Tongue (tissue), 2 donors: ENCODE data around the gene DOP1A. TPM values are rescaled to one million over a fixed set of nuclear protein-coding genes. Genes with fewer than 3 reads are reported as not detected.

Source experiments
- DNase-seq: peaks from one replicate; pipeline ENCODE4 v3.0.0-alpha.2; 2015
- total RNA-seq: library from RNA; depleted of rRNA; stranded (reverse); fragments of >200 nt; gene quantifications from one replicate; pipeline ENCODE4 v1.2.3, GENCODE V29; 2014

The DOP1A gene
- 55.4 TPM for total RNA-seq

DNA sequence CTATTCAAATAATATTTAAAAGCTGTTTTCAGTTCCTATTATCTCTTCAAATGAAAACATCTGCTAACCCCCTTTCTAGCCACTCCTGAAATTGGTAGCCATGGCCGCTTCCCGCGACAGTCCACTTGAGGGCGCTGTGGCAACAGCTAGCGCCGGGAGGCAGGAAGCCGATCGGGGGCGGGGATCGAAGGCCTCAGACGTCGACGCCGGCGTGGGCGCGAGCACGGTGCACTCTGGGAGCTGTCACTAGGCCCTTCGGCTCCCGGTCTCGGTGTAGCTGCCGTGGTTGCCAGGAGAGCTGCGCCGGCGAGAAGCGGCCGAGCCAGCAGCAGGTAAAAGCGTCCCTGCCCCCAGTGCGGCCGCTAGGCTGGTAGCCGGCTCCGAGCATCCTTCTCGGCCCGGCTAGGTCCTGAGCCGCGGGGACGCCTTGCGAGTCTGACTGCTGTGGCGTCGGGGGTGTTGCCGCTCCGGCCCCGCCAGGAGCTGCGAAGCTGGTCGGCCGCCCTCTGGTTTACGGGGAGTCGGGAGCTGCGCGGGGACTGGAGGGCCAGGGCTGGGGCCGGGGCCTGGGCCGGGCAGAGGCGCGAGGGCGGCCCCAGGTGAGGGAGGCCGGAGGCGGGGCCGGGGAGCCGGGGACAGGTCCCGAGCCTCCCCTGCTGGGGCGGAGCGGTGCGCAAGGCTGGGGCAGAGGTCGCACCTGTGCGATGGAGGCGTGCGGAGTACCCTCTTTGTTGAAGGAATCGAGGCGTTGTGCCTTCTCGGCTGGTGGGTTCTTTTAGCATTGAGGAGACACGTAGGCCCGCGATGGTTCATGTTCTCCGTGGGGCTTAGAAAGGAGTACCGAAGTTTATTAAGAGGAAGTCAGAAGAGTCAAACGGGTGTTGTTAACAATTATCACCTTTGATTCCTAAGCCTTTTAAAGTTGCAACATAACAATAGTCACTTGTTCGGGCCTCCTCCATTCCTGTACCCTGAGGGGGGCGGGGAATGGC, at the start of gene DOP1A:
TSS of gene DOP1A (plus strand) at position 224 of the 992 bp plus-strand sequence. CDS start 29,307 bp downstream, outside the sequence.
- DNase-seq, result peak; percentile 98

DNA sequence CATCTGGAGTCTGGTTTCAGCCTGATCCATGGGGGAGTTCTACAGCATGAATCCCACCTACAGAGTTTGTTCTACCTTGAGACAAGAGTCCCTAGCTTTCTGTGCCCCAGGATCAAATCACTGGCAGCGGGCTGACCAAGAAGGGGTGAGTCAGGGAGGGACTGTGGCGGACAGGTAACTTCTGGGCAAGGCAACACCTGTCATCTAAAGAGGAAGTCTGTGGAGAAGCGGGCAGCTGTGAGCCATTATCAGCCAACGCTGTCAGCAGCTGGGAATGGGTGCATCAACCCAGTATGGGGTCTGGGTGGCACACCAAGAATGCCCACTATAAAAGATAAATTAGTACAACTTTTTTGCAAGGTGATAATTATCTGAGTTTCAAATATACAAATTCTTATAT, 47.7 kb upstream of the DOP1A start:
- peak; percentile 9 for DNase-seq

GRCh38 chr6:83031689-83032088, 35.8 kb upstream of the DOP1A start:
- DNase-seq, result no peak

DNA sequence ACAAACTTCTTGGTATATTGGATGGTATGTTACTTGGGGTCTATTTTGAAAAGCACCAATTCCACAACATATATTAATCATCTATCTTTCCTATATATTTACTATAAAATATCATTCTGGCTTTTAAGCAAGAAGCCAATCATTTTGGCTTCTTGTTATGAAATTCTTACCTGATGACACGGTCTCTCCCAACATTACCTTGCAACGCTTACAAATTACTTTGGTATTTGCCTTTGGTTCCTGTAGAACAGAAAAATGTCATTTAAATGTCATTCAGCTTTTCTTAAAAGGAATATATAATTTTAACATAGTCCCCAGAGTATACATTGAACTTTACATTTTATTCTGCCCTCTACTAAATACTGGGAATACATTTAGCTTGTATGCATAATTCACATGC, 29.2 kb upstream of the DOP1A start:
- no peak for DNase-seq

DNA sequence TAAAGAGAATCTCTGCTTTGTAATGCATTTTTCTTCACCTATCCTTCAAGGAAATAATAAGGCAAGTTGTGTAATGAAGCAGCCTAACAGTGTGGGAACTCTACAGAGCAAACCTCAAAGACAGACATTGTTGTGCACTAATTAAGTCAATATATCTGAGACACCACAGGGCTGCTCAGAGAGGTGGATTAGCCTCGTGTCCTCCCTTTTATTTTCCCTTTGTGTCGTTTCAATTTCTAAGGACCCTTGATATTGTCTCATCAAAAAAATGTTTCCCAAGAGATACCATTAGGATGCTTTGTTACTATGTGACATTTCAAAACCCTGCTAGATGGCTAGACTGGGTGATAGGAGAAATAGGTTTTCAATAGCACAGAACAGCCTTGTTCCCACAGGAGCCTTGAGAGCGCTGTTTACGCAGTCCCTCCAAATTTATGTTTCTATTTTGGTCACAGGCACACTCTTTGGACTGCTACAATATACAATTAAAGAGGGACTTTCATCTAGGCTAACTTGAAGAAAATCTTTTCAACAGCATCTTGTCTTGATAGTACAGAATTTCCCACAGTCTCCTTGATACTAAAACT, 24.9 kb upstream of the DOP1A start:
- no peak for DNase-seq

DNA sequence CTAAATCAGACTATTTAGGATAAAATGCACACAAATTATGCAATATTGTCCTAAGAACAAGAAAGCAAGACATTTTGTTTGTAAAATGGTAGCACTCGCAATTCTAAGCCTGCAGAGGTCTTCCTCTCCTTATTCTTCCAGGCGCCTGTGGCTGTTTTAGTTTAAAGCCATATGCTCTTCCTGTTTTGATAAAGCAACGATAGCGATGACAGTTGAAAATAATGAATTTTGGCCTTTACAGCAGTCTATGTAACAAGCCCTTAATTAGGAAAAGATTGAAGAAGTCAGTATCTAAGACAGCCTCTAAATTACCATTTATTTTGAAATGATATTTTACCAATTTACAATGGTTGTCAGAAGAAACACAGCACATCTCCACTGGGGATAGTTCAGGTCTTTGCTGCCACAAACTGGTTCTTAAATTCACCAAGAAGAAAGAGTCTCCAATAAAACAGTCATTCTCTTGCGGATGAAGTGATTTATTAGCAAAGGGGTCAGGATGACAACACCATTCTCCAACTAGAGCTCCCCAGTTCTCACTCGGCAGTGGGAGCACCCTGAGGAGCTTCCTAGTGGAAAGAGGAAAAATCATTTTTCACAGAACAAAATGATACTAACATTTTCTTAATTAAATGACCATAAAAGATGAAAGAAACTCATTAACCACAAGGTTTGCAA, 23.2 kb upstream of the DOP1A start:
- no peak for DNase-seq

DNA sequence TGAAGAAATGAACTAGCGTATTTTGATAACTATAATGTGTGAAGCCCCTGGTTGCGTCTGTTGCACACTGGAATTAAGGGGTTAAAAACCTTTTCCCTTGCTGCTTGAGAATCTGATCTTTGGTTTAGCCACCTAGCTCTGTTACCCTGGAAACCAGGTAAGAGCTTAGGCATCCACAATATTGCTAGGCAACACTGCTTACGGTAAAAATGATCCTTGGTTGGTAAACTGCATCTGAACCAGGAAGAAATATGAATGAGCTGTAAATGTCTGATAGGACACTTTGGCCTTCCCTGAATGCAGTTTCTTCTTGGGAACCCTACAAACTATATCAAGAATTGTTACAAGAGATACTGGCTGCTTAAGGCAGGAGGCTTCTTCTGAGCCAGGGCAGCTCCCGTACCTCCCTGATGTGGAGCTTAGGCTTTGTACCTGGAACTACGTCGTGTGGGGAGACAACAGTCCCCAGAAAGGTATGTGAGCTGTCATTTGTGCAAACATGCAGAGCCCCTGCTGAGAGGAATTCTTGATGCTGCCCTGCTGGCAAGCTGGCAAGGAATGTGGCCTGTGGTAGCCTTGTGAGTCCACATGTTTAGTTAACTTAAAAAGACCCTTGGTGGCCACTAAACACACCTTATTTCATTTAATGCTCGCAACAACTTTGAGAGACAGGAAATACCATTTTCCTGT, 20.3 kb upstream of the DOP1A start:
- no peak for DNase-seq

DNA sequence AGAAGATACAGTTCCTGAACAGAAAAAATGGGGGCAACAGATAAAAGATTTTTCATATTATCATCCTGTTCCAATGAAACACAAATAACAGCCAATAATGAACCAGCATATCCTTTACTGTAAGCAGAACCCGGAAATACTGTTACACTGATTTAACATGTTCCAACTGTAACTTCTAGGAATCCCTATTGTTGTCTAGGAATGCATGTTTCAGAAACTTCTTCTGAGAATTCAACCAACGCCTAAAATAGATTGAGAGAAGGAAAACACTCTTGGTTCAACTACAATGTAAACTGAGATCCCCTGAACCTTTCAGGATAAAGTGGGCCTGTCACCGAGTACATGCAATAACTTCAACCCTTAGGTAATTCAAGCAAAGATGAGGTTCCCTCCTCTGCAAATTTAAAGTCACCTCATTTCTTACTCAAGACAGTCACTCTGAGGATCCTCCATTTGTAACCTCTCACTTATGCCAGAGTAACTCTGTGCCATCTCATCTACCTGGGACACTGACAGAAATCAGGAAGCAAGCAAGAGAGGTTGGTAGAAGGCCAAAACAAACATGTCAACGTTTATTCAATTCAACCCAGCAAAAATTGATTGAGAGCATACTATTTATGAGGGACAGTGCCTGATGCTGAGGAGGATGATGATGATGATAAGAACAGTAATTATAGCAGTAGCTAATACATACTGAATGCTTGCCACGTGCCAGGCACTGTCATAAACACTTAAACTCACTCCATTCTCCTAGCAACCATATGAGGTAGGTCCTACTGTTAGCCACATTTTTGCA, 15.9 kb upstream of the DOP1A start:
- no peak for DNase-seq

DNA sequence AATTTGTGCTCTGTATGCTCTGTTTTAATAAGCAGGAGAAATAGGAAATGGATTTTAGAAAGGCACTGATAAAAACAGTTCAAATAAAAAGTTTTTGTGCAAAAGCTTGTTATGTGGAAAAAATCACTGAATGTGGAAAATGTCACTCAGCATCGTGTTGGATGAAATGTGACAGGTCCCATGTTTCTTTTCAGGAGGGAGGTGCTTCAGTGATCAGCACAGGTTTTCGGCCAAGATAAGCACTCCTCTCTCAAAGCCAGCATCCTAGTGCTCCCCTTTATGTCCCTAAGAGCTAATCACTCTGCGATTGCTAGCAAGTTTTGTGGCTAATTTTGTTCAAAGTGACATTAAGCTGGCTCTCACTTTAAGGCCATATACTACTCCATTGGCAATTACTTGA, 13.8 kb upstream of the DOP1A start:
- DNase-seq, result no peak

DNA sequence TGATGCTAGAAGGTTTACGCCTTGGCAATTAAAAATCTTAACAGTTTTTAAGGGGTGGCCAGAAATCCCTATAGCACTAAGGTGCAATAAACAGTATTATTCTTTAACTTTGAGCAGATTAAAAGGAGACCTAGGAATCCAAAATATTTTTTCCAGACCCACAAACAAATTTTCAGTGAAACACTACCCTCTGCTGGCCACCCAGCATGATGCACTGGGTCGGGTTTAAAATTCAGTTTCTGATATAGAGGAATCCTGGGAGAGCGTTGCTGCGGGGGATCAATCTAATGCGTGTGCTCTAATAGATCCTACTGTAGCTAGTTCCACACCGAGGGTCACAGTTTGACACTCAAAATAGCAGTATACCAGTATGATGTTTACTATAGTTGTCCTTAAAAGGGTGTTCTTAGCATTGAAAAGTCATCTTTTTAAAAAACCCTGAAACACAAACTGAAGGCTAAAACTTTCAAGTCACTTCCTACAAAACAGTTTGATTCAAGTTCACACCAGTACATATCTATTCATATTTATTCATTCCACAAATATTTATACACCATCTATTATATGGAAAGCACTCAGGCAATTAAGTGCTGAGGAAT, 12.0 kb upstream of the DOP1A start:
- DNase-seq, result peak; percentile 80

GRCh38 chr6:83057705-83058321, 9.7 kb upstream of the DOP1A start:
- DNase-seq, result peak; percentile 71

DNA sequence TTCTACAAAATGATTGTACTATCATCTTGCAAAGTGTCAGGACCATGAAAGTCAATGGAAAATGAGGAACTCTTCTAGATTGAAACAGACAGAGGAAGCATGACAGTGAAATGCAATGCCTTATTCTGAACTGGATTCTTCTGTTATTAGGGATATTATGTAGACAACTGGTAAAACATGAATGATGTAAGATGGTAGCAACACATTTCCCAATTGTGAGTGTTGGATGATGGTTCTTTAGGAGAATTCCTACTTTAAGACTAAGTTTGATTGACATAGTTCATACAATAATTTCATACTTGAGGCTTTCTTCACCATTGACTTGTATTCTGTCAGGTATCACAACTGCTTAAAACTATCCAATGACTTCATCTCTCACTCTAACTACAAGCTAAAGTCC, 6.3 kb upstream of the DOP1A start:
- no peak for DNase-seq

DNA sequence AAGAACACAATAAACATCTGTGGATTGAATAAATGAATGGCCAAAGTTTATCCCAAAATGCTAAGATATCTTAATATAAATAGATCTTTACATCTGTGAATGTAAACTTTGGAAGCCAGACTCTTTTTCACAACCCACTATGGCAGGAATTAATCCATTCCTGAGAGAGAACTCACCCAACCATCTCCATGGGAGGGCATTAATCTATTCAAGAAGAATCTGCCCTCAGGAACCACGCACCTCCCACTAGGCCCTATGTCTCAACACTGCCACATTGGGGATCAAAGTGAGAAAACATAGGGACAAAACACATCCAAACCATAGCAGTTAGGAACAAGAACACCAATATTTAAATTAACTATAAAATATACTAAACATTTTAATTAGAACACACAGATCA, 5.2 kb upstream of the DOP1A start:
- no peak for DNase-seq

GRCh38 chr6:83065511-83066192, 1.8 kb upstream of the DOP1A start, which contains the start of gene UBE3D:
Gene UBE3D (minus strand): TSS chr6:83065841. CDS start chr6:83065718, 123 bp downstream.
- peak; percentile 93 for DNase-seq

- DNase-seq, result no peak
Measured at GRCh38 chr6:83068616-83069015, 1.1 kb downstream of the DOP1A start.

DNA sequence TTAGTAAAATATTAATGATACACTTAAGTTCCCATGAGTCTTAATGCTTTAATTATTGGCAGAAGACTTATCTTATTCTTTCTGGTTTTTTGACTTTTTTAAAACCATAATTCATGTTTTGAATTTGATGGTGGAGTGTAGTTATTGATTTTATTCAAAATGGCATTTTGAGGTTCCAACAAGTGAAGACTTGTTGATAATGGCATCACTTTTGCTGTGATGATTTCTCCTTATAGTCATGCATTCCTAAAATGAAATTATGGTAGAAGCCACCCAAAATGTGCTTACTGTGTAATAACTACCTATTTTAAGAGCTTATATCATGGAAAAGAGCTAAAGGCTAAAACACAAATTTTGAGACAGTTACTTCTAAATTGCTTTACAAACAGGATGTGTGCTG, 2.2 kb downstream of the DOP1A start:
- DNase-seq, result no peak

GRCh38 chr6:83071023-83071422, 3.6 kb downstream of the DOP1A start:
- DNase-seq, result no peak

DNA sequence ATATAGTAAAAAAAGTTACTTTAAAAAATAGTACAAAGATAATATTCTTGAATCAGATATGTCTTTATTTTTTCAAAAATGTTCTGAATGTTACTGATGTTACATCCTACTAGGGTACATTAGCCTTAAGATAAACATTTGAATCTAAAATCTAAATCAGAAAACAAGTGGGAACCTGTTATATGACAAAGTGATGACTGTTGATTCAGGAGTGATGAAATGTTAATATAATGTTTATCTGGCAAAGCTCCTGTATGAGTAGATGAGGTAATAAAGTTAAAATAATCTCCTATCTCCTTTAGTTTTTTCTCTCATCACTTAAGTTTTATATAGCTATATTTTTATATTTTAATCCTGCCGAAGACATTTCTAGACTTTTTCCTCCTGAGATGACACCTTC, 4.2 kb downstream of the DOP1A start:
- no peak for DNase-seq

GRCh38 chr6:83072726-83073125, 5.3 kb downstream of the DOP1A start:
- no peak for DNase-seq

- DNase-seq, result no peak
Measured at GRCh38 chr6:83073615-83074014, 6.1 kb downstream of the DOP1A start.
